ENCODE measurements around the gene DCAF11. TPM values are rescaled to one million over a fixed set of nuclear protein-coding genes. Genes with fewer than 3 reads are reported as not detected.

The DCAF11 gene
- total RNA-seq, 1 experiment from 2014 or later = 45.5 TPM

DNA sequence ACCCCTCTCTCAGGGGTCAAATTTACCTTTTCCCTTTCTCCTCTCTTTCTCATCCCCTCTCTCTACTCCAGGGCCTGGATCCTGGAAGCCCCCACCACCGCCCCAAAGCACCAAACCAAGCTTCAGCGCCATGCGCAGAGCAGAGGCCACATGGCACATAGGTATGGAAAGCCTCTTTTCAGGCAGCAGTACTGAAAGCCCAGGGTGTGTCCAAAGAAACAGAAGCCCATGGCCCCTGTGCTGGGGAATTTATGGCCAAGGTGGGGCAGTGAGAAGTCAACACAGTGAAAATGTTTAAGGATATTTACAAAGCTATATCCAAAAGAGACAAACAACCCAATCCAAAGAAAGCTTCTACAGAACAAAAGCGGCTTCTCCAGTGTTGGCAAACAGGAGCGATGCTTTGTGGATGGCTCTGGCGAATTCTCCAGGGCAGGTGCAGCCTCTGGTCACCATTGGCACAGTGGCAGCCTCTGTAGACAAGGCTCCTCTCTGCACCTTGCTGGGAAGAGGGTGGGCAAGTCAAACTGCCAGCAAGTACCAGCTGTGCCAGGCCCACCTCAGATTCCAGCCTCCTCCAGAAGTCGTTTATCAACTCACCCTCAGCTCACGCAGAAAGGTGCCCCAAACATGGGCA lies 48.0 kb upstream of the DCAF11 start:
- intact Hi-C loops (cut with micrococcal nuclease; ENCODE audit: unreplicated experiment) = no loop called here
- POLR2A ChIA-PET (ENCODE audit: low non-redundant PET) = no interaction called here

DNA sequence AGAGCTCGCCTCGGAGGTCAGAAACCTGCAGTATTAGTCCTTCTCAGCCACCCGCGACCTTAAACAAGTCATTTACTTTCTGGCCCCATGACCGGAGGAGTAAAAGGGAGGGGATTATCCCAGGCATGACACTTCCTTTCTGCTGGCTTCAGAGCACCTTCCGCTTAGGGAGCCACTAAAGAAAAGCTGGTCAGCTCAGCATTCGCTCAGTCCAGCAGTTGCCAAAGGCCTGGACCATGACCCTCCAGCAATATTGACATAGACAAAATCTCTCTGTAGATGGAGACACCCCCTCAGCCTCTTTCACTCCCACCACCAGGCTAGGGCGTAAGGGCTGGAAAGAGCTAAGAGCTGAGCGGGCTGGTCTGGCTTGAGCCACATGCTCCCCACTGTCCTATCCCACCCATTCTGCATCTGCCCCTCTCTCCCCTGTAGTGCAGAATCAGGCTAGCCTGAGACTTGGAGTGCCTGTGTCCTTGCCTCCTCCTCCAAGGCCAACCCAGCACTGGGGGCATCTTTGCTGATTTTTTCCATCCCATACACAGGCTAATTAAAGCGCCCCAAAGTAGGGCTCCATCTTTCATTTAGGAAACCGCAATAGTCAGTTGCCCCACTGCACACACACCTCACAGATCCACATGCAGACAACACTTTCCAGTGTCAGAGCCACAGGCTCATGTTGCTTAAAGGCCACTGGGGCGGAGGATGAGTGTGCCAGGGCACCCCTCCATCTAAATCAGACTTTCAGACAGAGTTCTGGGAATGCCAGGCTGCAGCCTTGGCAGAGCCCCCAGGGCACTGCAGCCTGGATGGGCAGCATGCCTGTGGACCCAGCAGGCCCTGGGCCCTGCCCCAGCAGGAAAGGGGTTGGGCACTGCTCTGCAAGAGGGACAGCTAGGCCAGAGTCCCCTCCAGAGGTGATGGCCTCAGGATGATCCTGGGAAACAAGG lies 47.2 kb upstream of the DCAF11 start:
- H3K27me3 ChIP-seq (replicated peaks; ENCODE audit: insufficient read depth, low read depth, low read length, poor library complexity) = peaks cover 16% of the 10 kb centered on the region
- DNase-seq (ENCODE audit: low spot score) = no peak
- CTCF ChIA-PET = no interaction called here
- no peaks in the 10 kb centered on the region for H3K36me3 ChIP-seq (ENCODE audit: insufficient read depth, low read length, poor library complexity, severe bottlenecking)
- intact Hi-C loops (cut with micrococcal nuclease; ENCODE audit: unreplicated experiment) = no loop called here
- no peaks in the 10 kb centered on the region for H3K4me1 ChIP-seq (ENCODE audit: insufficient read depth, low read length, poor library complexity, severe bottlenecking)
- TF ChIP-seq EZH2 (IDR thresholded peaks at IDR 0.05; ENCODE audit: borderline replicate concordance, low read depth, low read length, poor library complexity, severe bottlenecking) = no peak
- TF ChIP-seq, protein P1, sequence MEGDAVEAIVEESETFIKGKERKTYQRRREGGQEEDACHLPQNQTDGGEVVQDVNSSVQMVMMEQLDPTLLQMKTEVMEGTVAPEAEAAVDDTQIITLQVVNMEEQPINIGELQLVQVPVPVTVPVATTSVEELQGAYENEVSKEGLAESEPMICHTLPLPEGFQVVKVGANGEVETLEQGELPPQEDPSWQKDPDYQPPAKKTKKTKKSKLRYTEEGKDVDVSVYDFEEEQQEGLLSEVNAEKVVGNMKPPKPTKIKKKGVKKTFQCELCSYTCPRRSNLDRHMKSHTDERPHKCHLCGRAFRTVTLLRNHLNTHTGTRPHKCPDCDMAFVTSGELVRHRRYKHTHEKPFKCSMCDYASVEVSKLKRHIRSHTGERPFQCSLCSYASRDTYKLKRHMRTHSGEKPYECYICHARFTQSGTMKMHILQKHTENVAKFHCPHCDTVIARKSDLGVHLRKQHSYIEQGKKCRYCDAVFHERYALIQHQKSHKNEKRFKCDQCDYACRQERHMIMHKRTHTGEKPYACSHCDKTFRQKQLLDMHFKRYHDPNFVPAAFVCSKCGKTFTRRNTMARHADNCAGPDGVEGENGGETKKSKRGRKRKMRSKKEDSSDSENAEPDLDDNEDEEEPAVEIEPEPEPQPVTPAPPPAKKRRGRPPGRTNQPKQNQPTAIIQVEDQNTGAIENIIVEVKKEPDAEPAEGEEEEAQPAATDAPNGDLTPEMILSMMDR (conservative IDR thresholded peaks at IDR 0.05; ENCODE audit: low read depth, low read length) = no peak
- H3K27ac ChIP-seq (ENCODE audit: low read depth, low read length, poor library complexity, severe bottlenecking) = no peak overlapping the region
- no peak overlapping the region for H3K4me3 ChIP-seq (ENCODE audit: low read depth, low read length, poor library complexity, severe bottlenecking)
- BruUV-seq (replicated peaks) = no TSS peak
- no peaks in the 10 kb centered on the region for H3K9me3 ChIP-seq (ENCODE audit: low read depth, low read length, poor library complexity, severe bottlenecking)
- POLR2A ChIA-PET (ENCODE audit: low non-redundant PET) = no interaction called here

More for the DNA sequence above, 48.0 kb upstream of the DCAF11 start:
- no TSS peak for BruUV-seq (replicated peaks)
- Histone ChIP-seq H3K27ac (ENCODE audit: low read depth, low read length, poor library complexity, severe bottlenecking) (no peak overlapping the region), H3K4me3 (ENCODE audit: low read depth, low read length, poor library complexity, severe bottlenecking) (no peak overlapping the region), H3K27me3 (replicated peaks; ENCODE audit: insufficient read depth, low read depth, low read length, poor library complexity) (peaks cover 11% of the 10 kb centered on the region), H3K36me3 (ENCODE audit: insufficient read depth, low read length, poor library complexity, severe bottlenecking) (no peaks in the 10 kb centered on the region), H3K4me1 (ENCODE audit: insufficient read depth, low read length, poor library complexity, severe bottlenecking) (no peaks in the 10 kb centered on the region), H3K9me3 (ENCODE audit: low read depth, low read length, poor library complexity, severe bottlenecking) (no peaks in the 10 kb centered on the region)
- TF ChIP-seq, protein P1 (conservative IDR thresholded peaks at IDR 0.05; ENCODE audit: low read depth, low read length) = no peak
- TF ChIP-seq EZH2 (IDR thresholded peaks at IDR 0.05; ENCODE audit: borderline replicate concordance, low read depth, low read length, poor library complexity, severe bottlenecking) = no peak
- CTCF ChIA-PET = no interaction called here
- DNase-seq (ENCODE audit: low spot score) = no peak

DNA sequence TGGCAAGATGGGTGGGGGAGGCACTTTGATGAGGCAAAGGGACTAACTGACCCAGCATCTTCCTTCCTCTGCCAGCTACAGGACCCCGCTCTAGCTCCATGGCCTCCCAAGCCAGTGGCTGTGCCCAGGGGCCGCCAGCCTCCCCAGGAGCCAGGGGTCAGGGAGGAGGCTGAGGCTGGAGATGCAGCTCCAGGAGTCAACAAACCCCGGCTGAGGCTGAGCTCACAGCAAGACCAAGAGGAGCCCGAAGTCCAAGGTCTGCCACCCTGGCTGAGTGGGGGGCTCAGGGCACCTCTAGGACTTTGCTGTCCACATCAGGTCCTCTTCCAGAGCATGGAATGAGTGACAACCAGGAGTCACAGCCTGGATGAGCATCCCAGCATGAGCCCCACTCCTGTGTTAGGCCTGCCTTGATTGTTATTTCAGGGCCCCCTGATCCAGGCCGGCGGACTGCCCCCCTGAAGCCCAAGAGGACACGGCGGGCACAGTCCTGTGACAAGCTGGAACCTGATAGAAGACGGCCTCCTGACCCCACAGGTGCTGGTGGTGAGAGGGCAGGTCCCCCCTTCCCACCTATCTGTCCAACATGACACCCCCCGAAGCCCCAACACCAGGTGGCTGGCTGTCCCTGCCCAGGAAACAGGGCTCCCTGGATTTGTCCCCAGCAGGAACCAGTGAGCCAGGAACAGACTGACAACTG lies 45.7 kb upstream of the DCAF11 start:
- Histone ChIP-seq H3K27me3 (replicated peaks; ENCODE audit: insufficient read depth, low read depth, low read length, poor library complexity) (peaks cover 18% of the 10 kb centered on the region), H3K27ac (ENCODE audit: low read depth, low read length, poor library complexity, severe bottlenecking) (no peak overlapping the region), H3K9me3 (ENCODE audit: low read depth, low read length, poor library complexity, severe bottlenecking) (no peaks in the 10 kb centered on the region), H3K36me3 (ENCODE audit: insufficient read depth, low read length, poor library complexity, severe bottlenecking) (no peaks in the 10 kb centered on the region), H3K4me1 (ENCODE audit: insufficient read depth, low read length, poor library complexity, severe bottlenecking) (no peaks in the 10 kb centered on the region), H3K4me3 (ENCODE audit: low read depth, low read length, poor library complexity, severe bottlenecking) (no peak overlapping the region)
- no peak for DNase-seq (ENCODE audit: low spot score)
- CTCF ChIA-PET = interaction anchor here (1.9 kb wide), 1 partner anchor 11 kb away, joined by 7 read pairs; no protein-coding TSS in a partner anchor
- BruUV-seq (replicated peaks) = no TSS peak
- POLR2A ChIA-PET (ENCODE audit: low non-redundant PET) = interaction anchor here (0.7 kb wide), 1 partner anchor 25 kb away, joined by 6 read pairs; no protein-coding TSS in a partner anchor
- TF ChIP-seq, protein P1 (conservative IDR thresholded peaks at IDR 0.05; ENCODE audit: low read depth, low read length) = no peak
- no peak for TF ChIP-seq EZH2 (IDR thresholded peaks at IDR 0.05; ENCODE audit: borderline replicate concordance, low read depth, low read length, poor library complexity, severe bottlenecking)
- intact Hi-C loops (cut with micrococcal nuclease; ENCODE audit: unreplicated experiment) = no loop called here
